Nephron progenitor cell (in vitro differentiated cells): Measurements from ENCODE around the gene TNPO3.
A peak's percentile ranks its signal among the peaks of the same experiment; 100 is the strongest.

ENCODE experiments used
- DNase-seq: peaks from one replicate; pipeline ENCODE4 v3.0.0; 2021
- H3K27ac Mint-ChIP-seq: 2 replicates; pipeline ENCODE4 v1.8.0; 2021; ENCODE audit warnings: mild to moderate bottlenecking, moderate library complexity, mixed read lengths
- H3K27me3 Mint-ChIP-seq: 2 replicates; pipeline ENCODE4 v1.8.0; 2021; ENCODE audit warnings: mild to moderate bottlenecking, low read depth, mixed read lengths; ENCODE audit not compliant: poor library complexity
- H3K36me3 Mint-ChIP-seq: 2 replicates; pipeline ENCODE4 v1.8.0; 2021; ENCODE audit warnings: low read depth, mixed read lengths
- H3K4me1 Mint-ChIP-seq: 2 replicates; pipeline ENCODE4 v1.8.0; 2021; ENCODE audit warnings: mixed read lengths
- H3K4me3 Mint-ChIP-seq: 2 replicates; pipeline ENCODE4 v1.8.0; 2021; ENCODE audit warnings: mild to moderate bottlenecking, moderate library complexity, mixed read lengths
- H3K9me3 Mint-ChIP-seq: 2 replicates; pipeline ENCODE4 v1.8.0; 2021; ENCODE audit warnings: mild to moderate bottlenecking, moderate library complexity, mixed read lengths
- CTCF ChIP-seq: fragments of 200-600 bp; sonication (generic); IDR thresholded peaks from 2 replicates; pipeline ENCODE4 v1.5.0; 2021; ENCODE audit warnings: antibody characterized with exemption

TNPO3 gene

GRCh38 chr7:128955981-128956380 lies 98.9 kb downstream of the TNPO3 start:
- Mint-ChIP-seq H3K27me3 (no peaks in the 10 kb centered on the region), H3K27ac (no peak overlapping the region)

GRCh38 chr7:128954830-128955802 lies 99.8 kb downstream of the TNPO3 start:
- no peak for TF ChIP-seq CTCF
- H3K9me3 Mint-ChIP-seq, result no peaks in the 10 kb centered on the region
- peak overlapping the region; percentile 82 for H3K27ac Mint-ChIP-seq
- H3K4me3 Mint-ChIP-seq, result no peak overlapping the region
- no peak for DNase-seq
- H3K27me3 Mint-ChIP-seq, result no peaks in the 10 kb centered on the region
- H3K4me1 Mint-ChIP-seq, result peaks cover 12% of the 10 kb centered on the region
- H3K36me3 Mint-ChIP-seq, result peaks cover 72% of the 10 kb centered on the region

More at GRCh38 chr7:128955981-128956380, 98.9 kb downstream of the TNPO3 start:
- H3K4me1 Mint-ChIP-seq, result peaks cover 12% of the 10 kb centered on the region
- peaks cover 73% of the 10 kb centered on the region for H3K36me3 Mint-ChIP-seq
- no peak overlapping the region for H3K4me3 Mint-ChIP-seq
- no peaks in the 10 kb centered on the region for H3K9me3 Mint-ChIP-seq
- TF ChIP-seq CTCF, result no peak
- DNase-seq, result no peak

- H3K4me1 Mint-ChIP-seq, result peaks cover 12% of the 10 kb centered on the region
- no peak for DNase-seq
- H3K4me3 Mint-ChIP-seq, result no peak overlapping the region
- no peak for TF ChIP-seq CTCF
- peaks cover 62% of the 10 kb centered on the region for H3K36me3 Mint-ChIP-seq
- H3K27me3 Mint-ChIP-seq, result no peaks in the 10 kb centered on the region
- H3K9me3 Mint-ChIP-seq, result no peaks in the 10 kb centered on the region
- H3K27ac Mint-ChIP-seq, result peak overlapping the region; percentile 67
Observed at GRCh38 chr7:128954150-128954549, 100.8 kb downstream of the TNPO3 start.

GRCh38 chr7:128951296-128951695 lies 103.6 kb downstream of the TNPO3 start:
- Mint-ChIP-seq H3K9me3 (no peaks in the 10 kb centered on the region), H3K36me3 (peaks cover 36% of the 10 kb centered on the region), H3K27ac (no peak overlapping the region), H3K4me3 (no peak overlapping the region), H3K27me3 (no peaks in the 10 kb centered on the region), H3K4me1 (peaks cover 12% of the 10 kb centered on the region)
- DNase-seq, result no peak
- TF ChIP-seq CTCF, result no peak

GRCh38 chr7:128948976-128949760 lies 105.7 kb downstream of the TNPO3 start:
- peaks cover 2% of the 10 kb centered on the region for H3K4me1 Mint-ChIP-seq
- no peak overlapping the region for H3K4me3 Mint-ChIP-seq
- no peak for TF ChIP-seq CTCF
- DNase-seq, result no peak
- H3K27me3 Mint-ChIP-seq, result peaks cover 3% of the 10 kb centered on the region
- no peak overlapping the region for H3K27ac Mint-ChIP-seq
- H3K9me3 Mint-ChIP-seq, result no peaks in the 10 kb centered on the region
- H3K36me3 Mint-ChIP-seq, result peaks cover 23% of the 10 kb centered on the region
